ENCODE data around the gene C4orf36.
A peak's percentile ranks its signal among the peaks of the same experiment; 100 is the strongest.

C4orf36 gene, protein sequence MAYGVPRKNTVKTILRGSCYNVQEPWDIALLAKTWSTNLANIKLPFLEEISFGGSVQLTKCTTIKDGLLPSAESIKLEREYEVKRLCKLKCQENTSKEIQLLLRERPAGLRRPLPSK

GRCh38 chr4:86891762-86892635, at the start of gene C4orf36:
Gene C4orf36 (minus strand): TSS chr4:86892422. CDS start chr4:86891520, 902 bp downstream.
- H3K4me3 ChIP-seq (ENCODE audit: low read depth, low read length), result peak within 1 kb of the TSS; percentile 70

- H3K4me3 ChIP-seq (ENCODE audit: low read depth, low read length), result no peak overlapping the region
These were observed 48.8 kb upstream of the C4orf36 start for GRCh38 chr4:86940920-86941460.

DNA sequence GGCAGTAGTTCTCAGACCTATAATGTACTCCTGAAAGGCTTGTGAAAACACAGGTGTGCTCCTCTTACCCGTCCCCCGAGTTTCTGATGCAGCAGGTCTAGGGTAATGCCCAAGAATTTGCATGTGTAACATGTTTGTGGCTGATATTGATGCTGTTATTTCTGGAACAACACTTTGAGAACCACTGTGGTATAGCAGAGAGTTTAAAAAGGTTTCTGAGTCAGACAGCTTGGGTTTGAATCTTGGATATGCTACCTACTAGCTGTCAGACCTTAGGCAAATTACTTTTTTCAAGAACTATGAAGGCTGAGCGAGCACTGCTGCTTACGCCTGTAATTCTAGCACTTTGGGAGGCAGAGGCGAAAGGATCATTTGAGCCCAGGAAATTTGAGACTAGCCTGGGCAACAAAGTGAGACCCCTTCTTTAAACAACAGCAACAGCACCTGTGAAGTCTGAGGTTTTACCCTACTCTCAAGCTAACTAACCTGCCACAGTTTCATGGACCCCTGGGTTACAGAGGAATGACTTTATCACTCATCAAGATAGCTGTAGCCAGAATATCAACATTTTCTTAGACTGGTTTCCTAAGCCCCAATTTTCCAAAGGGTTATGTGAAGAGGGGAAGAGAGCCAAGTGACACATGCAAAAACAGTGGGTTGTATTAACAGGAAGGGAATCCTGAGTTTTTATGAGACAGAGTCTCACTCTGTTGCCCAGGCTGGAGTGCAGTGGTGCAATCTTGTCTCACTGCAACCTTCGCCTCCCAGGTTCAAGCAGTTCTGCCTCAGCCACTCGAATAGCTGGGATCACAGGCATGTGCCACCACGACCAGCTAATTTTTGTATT, 47.7 kb upstream of the C4orf36 start:
- H3K4me3 ChIP-seq (ENCODE audit: low read depth, low read length), result no peak overlapping the region

DNA sequence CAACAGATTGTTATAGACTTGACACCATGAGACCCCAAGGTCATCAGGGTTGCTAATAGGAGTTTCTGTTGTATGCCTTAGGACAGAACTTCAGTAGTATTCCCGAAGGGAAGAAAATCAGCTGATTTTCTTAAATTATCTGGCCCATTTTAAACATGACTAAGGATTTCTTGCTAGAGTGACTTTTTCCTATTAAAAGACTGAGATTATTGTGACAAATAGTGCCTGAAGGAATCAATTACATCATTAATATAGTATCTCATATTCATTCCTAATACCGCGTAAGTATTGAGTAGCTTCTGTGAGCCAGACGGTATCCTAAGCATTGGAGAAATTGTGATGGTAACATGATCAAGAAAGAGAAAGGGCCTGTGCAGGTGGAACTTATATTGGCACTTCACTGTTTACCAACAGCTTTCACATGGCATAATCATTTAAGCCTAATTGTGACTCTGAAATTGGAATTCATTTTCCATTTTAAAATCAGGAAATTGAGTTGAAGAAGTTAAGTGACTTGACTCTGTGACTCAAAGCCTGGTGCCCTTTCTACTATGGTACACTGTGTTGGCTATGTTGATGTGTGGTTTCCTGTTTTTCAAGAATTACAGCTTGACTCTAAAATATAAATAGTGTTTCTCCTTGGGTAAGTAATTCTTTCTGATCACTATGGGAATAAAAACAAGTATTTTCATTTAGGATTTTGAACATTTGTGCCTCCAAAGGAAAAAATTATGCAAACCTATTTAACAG, 46.7 kb upstream of the C4orf36 start:
- no peak overlapping the region for H3K4me3 ChIP-seq (ENCODE audit: low read depth, low read length)

DNA sequence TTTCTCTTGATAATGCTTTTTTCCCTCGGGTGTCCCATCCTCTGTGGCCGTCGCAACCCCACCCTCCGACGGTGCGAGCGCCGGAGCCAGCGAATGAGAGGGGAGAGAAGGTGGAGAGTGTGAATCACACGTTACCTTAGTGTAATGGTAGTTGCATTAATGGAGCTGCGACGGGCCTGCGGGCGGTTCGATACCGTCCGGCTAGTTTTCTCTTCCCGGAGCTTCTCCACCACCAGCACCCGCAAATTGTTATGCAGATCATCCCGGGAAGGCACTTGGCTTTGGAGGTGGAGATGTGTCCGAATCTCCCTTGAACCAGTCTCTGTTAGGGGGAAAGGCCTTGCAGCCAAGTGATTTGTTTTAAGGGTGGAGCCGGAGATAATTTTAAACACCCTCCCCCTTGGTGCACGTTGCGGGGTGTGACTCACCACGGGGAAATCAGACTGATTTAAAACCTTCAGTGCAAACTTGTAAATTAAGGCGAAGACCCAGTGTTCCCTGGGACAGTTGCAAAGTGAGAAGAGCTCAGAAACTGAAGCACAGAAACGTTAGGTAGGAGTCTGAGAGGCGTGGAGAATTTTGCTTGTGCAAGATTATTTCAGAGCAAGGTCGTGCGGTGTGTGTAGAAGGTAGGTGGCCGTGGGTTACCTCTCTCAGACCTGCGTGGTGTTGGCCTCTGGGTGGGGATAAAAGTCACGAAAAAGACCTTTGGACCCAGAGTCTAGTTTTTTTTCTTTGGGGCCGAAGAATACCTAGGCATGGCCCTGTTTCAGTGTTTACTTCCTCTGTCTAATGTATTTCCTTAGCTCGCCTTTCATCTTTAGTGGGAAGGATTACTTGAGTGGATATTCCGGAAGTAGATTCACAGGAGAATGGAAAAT, 43.9 kb upstream of the C4orf36 start:
- peak overlapping the region; percentile 85 for H3K4me3 ChIP-seq (ENCODE audit: low read depth, low read length)

DNA sequence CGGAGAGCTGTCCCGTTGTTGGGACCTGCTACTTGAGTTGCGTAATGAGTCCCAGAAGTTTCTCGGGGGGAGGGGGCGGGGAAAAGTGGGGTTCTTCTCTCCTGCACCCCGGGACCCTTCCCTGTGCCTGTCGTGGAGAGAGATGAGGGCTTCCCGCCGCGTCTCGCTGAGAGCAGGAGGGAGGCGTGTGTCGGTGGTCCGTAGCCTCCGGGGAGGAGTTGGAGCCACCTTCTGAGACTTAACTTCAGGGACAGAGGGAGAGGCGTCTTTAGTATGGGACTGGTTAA, 43.3 kb upstream of the C4orf36 start:
- H3K4me3 ChIP-seq (ENCODE audit: low read depth, low read length), result peak overlapping the region; percentile 85

GRCh38 chr4:86934771-86935565, 42.7 kb upstream of the C4orf36 start, which contains the start of gene AFF1:
Gene AFF1 (plus strand): TSS chr4:86935011. CDS start chr4:86948534, 13,523 bp downstream.
- peak within 1 kb of the TSS; percentile 85 for H3K4me3 ChIP-seq (ENCODE audit: low read depth, low read length)

DNA sequence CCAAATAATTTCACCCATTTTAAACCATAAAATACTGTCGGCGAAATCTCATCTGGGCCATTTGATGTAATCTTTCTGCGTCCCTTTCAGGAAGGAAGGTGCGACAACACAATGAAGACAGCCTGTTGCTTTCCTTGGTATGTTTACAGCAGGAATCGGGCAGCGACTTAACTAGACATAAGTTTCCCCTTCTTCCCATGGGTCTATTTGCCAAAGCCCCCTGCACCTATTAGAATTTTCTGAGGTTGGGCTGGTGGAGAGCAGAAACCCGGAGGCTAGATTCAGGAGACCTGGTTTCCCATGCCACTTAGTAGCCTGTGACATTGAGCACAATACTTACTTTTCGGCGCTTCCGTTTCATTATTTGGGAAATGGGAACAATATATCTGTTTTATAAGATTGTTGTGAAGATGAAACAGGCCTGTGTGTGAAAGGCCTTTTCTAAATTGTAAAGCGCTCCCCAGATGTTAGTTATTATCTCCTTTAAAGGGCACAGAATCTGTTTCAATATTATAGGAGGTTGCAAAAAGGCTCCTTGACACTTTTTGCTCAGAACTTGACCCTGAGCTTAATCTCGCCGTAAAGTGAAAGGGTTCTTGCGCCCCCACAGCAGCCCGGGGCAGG, 42.0 kb upstream of the C4orf36 start:
- H3K4me3 ChIP-seq (ENCODE audit: low read depth, low read length), result peak overlapping the region; percentile 65

- H3K4me3 ChIP-seq (ENCODE audit: low read depth, low read length), result no peak overlapping the region
These were observed 36.4 kb upstream of the C4orf36 start for GRCh38 chr4:86928400-86929255.

- no peak overlapping the region for H3K4me3 ChIP-seq (ENCODE audit: low read depth, low read length)
These were observed 35.7 kb upstream of the C4orf36 start for GRCh38 chr4:86927843-86928395.

GRCh38 chr4:86926435-86927086, 34.3 kb upstream of the C4orf36 start:
- H3K4me3 ChIP-seq (ENCODE audit: low read depth, low read length), result no peak overlapping the region

GRCh38 chr4:86924811-86925210, 32.6 kb upstream of the C4orf36 start:
- H3K4me3 ChIP-seq (ENCODE audit: low read depth, low read length), result no peak overlapping the region

DNA sequence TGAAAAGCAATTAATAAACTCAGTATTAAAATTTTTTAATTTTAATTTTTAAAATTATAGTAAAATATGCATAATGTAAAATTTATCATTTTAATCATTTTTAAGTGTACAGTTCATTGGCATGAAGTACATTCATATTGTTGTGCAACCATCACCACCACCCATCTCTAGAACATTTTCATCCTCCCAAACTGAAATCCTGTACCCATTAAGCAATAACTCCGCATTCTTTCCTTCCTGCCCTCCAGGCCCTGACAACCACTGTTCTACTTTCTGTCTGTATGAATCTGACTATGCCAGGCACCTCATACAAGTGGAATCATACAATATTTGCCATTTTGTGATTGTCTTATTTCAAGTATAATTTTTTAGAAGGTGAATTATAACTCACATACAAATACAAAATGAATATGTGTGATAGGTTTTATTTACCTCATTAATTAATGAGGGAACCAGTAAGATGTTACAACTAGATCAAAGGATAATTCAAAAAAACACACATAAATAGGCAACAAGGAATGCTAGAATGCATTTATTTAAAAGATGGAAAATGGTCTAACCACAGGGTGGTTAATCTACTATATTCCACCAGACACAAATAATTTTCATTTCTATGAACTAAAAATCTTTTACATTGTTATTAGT, 29.5 kb upstream of the C4orf36 start:
- no peak overlapping the region for H3K4me3 ChIP-seq (ENCODE audit: low read depth, low read length)

- no peak overlapping the region for H3K4me3 ChIP-seq (ENCODE audit: low read depth, low read length)
These were observed 27.5 kb upstream of the C4orf36 start for GRCh38 chr4:86919561-86920223.

DNA sequence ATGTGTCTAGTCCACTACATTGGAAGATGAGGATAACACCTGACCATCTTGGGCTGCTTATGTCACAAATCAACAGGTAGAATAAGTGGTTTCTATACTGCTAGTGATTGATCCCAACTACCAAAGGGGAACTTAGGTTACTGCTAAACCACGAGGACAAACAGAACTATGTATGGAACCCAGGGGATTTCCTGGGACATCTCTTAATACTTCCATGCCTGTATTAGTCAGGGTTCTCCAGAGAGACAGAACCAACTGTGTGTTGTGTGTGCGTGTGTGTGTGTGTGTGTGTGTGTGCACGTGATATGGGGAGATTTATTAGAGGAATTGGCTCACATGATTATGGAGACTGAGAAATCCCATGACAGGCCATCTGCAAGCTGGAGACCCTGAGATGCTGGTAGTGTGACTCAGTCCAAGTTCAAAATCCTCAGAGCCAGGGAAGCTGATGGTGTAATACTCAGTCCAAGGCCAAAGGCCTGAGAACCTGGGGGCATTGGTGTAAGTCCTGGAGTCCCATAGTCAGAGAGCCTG, 26.4 kb upstream of the C4orf36 start:
- H3K4me3 ChIP-seq (ENCODE audit: low read depth, low read length), result no peak overlapping the region
